NB4 (cell line): ENCODE data around the gene SH3GLB1.
"Not testable (repeated sequence)": the region's sequence is repeated elsewhere in the genome, so short reads cannot be mapped to it uniquely, and the experiment has no call there.

Source experiments
- MAX ChIP-seq: IDR thresholded peaks from 2 replicates; pipeline ENCODE4 v1.6.1; 2011; ENCODE audit warnings: low read depth, low read length
- MYC ChIP-seq: IDR thresholded peaks from 2 replicates; pipeline ENCODE4 v1.6.1; 2011; ENCODE audit warnings: low read depth, low read length
- TF ChIP-seq, protein P1 (sequence below): IDR thresholded peaks from one replicate; pipeline ENCODE4 v1.5.1; 2012; ENCODE audit warnings: low read depth, low read length

DNA sequence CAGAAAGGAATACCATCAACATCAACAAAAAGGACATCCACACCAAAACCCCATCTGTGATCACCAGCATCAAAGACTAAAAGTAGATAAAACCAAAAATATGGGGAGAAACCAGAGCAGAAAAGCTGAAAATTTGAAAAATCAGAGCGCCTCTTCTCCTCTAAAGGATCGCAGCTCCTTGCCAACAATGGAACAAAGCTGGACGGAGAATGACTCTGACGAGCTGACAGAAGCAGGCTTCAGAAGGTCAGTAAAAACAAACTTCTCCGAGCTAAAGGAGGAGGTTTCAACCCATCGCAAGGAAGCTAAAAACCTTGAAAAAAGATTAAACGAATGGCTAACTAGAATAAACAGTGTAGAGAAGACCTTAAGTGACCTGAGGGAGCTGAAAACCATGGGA, 46.0 kb upstream of the SH3GLB1 start:
- TF ChIP-seq, protein P1, sequence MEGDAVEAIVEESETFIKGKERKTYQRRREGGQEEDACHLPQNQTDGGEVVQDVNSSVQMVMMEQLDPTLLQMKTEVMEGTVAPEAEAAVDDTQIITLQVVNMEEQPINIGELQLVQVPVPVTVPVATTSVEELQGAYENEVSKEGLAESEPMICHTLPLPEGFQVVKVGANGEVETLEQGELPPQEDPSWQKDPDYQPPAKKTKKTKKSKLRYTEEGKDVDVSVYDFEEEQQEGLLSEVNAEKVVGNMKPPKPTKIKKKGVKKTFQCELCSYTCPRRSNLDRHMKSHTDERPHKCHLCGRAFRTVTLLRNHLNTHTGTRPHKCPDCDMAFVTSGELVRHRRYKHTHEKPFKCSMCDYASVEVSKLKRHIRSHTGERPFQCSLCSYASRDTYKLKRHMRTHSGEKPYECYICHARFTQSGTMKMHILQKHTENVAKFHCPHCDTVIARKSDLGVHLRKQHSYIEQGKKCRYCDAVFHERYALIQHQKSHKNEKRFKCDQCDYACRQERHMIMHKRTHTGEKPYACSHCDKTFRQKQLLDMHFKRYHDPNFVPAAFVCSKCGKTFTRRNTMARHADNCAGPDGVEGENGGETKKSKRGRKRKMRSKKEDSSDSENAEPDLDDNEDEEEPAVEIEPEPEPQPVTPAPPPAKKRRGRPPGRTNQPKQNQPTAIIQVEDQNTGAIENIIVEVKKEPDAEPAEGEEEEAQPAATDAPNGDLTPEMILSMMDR, result not testable (repeated sequence)
- not testable (repeated sequence) for TF ChIP-seq MYC, MAX
